Measurements from ENCODE around the gene SLC4A3. TPM values are rescaled to one million over a fixed set of nuclear protein-coding genes. Genes with fewer than 3 reads are reported as not detected.

The SLC4A3 gene
- total and polyA plus RNA-seq, 2 donors (not counting 3 experiments of a cell fraction or from before 2014, with no cell fraction given) = 0.29 to 0.35 TPM

DNA sequence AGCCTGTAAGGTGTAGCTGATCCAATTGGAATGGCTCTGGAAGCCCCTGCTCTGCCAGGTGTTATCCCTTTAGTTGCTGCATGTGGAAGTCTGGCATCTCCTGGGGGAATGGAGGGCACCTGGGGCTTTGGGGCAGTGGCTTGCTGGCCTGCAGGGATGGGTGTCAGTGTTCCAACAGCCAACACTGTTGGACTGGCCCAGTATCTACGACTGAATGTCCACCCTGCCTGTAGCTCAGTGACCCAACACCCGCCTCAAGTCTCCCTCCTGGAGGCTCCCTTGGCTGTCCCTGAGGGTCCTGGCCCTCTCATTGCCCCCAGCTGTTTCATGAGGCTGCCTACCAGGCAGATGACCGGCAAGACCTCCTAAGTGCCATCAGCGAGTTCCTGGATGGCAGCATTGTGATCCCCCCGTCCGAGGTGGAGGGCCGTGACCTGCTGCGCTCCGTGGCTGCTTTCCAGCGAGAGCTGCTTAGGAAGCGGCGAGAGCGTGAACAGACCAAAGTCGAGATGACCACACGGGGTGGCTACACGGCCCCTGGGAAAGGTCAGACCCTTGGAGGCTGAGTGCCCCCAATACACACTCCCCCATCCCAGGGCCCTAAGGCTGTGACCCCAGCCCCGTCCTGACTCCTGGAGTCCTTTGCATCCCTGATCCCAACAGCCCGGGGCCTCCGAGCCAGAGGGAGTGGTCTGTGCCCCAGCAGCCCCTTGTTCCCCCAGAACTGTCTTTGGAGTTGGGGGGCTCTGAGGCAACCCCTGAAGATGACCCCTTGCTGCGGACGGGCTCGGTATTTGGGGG lies 7.7 kb downstream of the SLC4A3 start:
- no peaks in the 10 kb centered on the region for H3K9me1 ChIP-seq (replicated peaks; ENCODE audit: control insufficient read depth, extremely low read depth, insufficient read depth, low read length)
- POLR2A ChIA-PET = no interaction called here
- no peaks in the 10 kb centered on the region for H3K9me3 ChIP-seq (replicated peaks; ENCODE audit: control insufficient read depth, insufficient read depth, low read length)
- no peaks in the 10 kb centered on the region for H4K20me1 ChIP-seq (replicated peaks; ENCODE audit: control insufficient read depth, extremely low read depth, insufficient read depth, low read length)
- no peak for DNase-seq (ENCODE audit: low read depth, low spot score)
- no peak overlapping the region for H3K9ac ChIP-seq (replicated peaks; ENCODE audit: extremely low read depth, insufficient read depth, low read length)
- TF ChIP-seq MYC (IDR thresholded peaks at IDR 0.05; ENCODE audit: low read depth, low read length) (no peak), POLR2AphosphoS5 (IDR thresholded peaks at IDR 0.05; ENCODE audit: insufficient read depth, low read depth, low read length) (no peak), EZH2 (IDR thresholded peaks at IDR 0.05; ENCODE audit: borderline replicate concordance, low read depth, low read length, severe bottlenecking) (no peak), POLR2A (IDR thresholded peaks at IDR 0.05; ENCODE audit: low read depth, low read length) (no peak), JUN (IDR thresholded peaks at IDR 0.05; ENCODE audit: borderline replicate concordance, insufficient read depth, insufficient read length, low read depth) (no peak), MAX (IDR thresholded peaks at IDR 0.05; ENCODE audit: insufficient read depth, insufficient read length) (no peak), FOS (IDR thresholded peaks at IDR 0.05; ENCODE audit: borderline replicate concordance, insufficient read depth, low read length) (no peak), GATA2 (IDR thresholded peaks at IDR 0.05; ENCODE audit: insufficient read depth, insufficient read length, low read depth, low read length) (no peak)
- TF ChIP-seq, protein P1, sequence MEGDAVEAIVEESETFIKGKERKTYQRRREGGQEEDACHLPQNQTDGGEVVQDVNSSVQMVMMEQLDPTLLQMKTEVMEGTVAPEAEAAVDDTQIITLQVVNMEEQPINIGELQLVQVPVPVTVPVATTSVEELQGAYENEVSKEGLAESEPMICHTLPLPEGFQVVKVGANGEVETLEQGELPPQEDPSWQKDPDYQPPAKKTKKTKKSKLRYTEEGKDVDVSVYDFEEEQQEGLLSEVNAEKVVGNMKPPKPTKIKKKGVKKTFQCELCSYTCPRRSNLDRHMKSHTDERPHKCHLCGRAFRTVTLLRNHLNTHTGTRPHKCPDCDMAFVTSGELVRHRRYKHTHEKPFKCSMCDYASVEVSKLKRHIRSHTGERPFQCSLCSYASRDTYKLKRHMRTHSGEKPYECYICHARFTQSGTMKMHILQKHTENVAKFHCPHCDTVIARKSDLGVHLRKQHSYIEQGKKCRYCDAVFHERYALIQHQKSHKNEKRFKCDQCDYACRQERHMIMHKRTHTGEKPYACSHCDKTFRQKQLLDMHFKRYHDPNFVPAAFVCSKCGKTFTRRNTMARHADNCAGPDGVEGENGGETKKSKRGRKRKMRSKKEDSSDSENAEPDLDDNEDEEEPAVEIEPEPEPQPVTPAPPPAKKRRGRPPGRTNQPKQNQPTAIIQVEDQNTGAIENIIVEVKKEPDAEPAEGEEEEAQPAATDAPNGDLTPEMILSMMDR (IDR thresholded peaks at IDR 0.05; ENCODE audit: extremely low read depth in 1 of 2, insufficient read depth in 1 of 2, low read depth in 1 of 2, low read length in 2 of 2) = no peak
- dilution Hi-C loops (cut with MboI; ENCODE audit: extremely low pct_ligation_motif_present, low sequenced_read_pairs) = no loop called here
- no peaks in the 10 kb centered on the region for H3K4me1 ChIP-seq (ENCODE audit: control insufficient read depth, extremely low read depth, insufficient read depth, low read length)
- no peak overlapping the region for H3K4me2 ChIP-seq (ENCODE audit: insufficient read depth, low read length)
- H3K36me3 ChIP-seq (ENCODE audit: control insufficient read depth in 2 of 2, extremely low read depth in 1 of 2, insufficient read depth in 2 of 2, low read length in 2 of 2) = no peaks in the 10 kb centered on the region
- intact Hi-C loops (cut with micrococcal nuclease) = no loop called here
- H3K27me3 ChIP-seq (ENCODE audit: control insufficient read depth in 2 of 2, insufficient read depth in 2 of 2, low read length in 2 of 2) = no peaks in the 10 kb centered on the region
- no peak for FAIRE-seq
- no peak overlapping the region for H3K4me3 ChIP-seq (replicated peaks in 1 of 3; ENCODE audit: insufficient read depth in 1 of 3, low read depth in 1 of 3, low read length in 3 of 3)
- BruUV-seq (replicated peaks) = no TSS peak
- H2AFZ ChIP-seq (ENCODE audit: low read depth, low read length) = no peak overlapping the region
- no peak overlapping the region for H3K27ac ChIP-seq (ENCODE audit: insufficient read depth, low read depth, low read length)
- no peaks in the 10 kb centered on the region for H3K79me2 ChIP-seq (ENCODE audit: control insufficient read depth, insufficient read depth, low read length)
- CTCF ChIA-PET = interaction anchor here (1.2 kb wide), 1 partner anchor 140 kb away, joined by 3 read pairs; a partner anchor contains a TSS
